ENCODE results near the gene C1orf21. TPM values are rescaled to one million over a fixed set of nuclear protein-coding genes. Genes with fewer than 3 reads are reported as not detected.

The C1orf21 gene
- total RNA-seq, 1 experiment from 2014 or later: 11.8 TPM

GRCh38 chr1:184507604-184508280, 120.9 kb downstream of the C1orf21 start:
- H3K4me3 ChIP-seq (ENCODE audit: insufficient read depth, low read depth, low read length): no peak overlapping the region
- H3K36me3 ChIP-seq (replicated peaks; ENCODE audit: control insufficient read depth, insufficient read depth, low read length): no peaks in the 10 kb centered on the region
- H3K27me3 ChIP-seq (ENCODE audit: control insufficient read depth, insufficient read depth, low read length): no peaks in the 10 kb centered on the region
- no peak for DNase-seq

GRCh38 chr1:184509105-184509504, 122.3 kb downstream of the C1orf21 start:
- Histone ChIP-seq H3K27me3 (ENCODE audit: control insufficient read depth, insufficient read depth, low read length) (no peaks in the 10 kb centered on the region), H3K4me3 (ENCODE audit: insufficient read depth, low read depth, low read length) (no peak overlapping the region), H3K36me3 (replicated peaks; ENCODE audit: control insufficient read depth, insufficient read depth, low read length) (no peaks in the 10 kb centered on the region)
- no peak for DNase-seq

- Histone ChIP-seq H3K27me3 (ENCODE audit: control insufficient read depth, insufficient read depth, low read length) (no peaks in the 10 kb centered on the region), H3K4me3 (ENCODE audit: insufficient read depth, low read depth, low read length) (no peak overlapping the region), H3K36me3 (replicated peaks; ENCODE audit: control insufficient read depth, insufficient read depth, low read length) (no peaks in the 10 kb centered on the region)
- DNase-seq: no peak
Observed at GRCh38 chr1:184510110-184510509, 123.3 kb downstream of the C1orf21 start.

GRCh38 chr1:184512724-184513123, 125.9 kb downstream of the C1orf21 start:
- Histone ChIP-seq H3K27me3 (ENCODE audit: control insufficient read depth, insufficient read depth, low read length) (no peaks in the 10 kb centered on the region), H3K4me3 (ENCODE audit: insufficient read depth, low read depth, low read length) (no peak overlapping the region), H3K36me3 (replicated peaks; ENCODE audit: control insufficient read depth, insufficient read depth, low read length) (no peaks in the 10 kb centered on the region)
- no peak for DNase-seq

- H3K27me3 ChIP-seq (ENCODE audit: control insufficient read depth, insufficient read depth, low read length): no peaks in the 10 kb centered on the region
- no peak for DNase-seq
- H3K4me3 ChIP-seq (ENCODE audit: insufficient read depth, low read depth, low read length): no peak overlapping the region
- H3K36me3 ChIP-seq (replicated peaks; ENCODE audit: control insufficient read depth, insufficient read depth, low read length): no peaks in the 10 kb centered on the region
Observed at GRCh38 chr1:184513421-184513820, 126.6 kb downstream of the C1orf21 start.

GRCh38 chr1:184513966-184514365, 127.1 kb downstream of the C1orf21 start:
- no peak for DNase-seq
- no peak overlapping the region for H3K4me3 ChIP-seq (ENCODE audit: insufficient read depth, low read depth, low read length)
- H3K27me3 ChIP-seq (ENCODE audit: control insufficient read depth, insufficient read depth, low read length): no peaks in the 10 kb centered on the region
- no peaks in the 10 kb centered on the region for H3K36me3 ChIP-seq (replicated peaks; ENCODE audit: control insufficient read depth, insufficient read depth, low read length)

GRCh38 chr1:184514447-184514846, 127.6 kb downstream of the C1orf21 start:
- Histone ChIP-seq H3K27me3 (ENCODE audit: control insufficient read depth, insufficient read depth, low read length) (no peaks in the 10 kb centered on the region), H3K36me3 (replicated peaks; ENCODE audit: control insufficient read depth, insufficient read depth, low read length) (no peaks in the 10 kb centered on the region), H3K4me3 (ENCODE audit: insufficient read depth, low read depth, low read length) (no peak overlapping the region)
- DNase-seq: no peak

- DNase-seq: no peak
- no peaks in the 10 kb centered on the region for H3K27me3 ChIP-seq (ENCODE audit: control insufficient read depth, insufficient read depth, low read length)
- H3K36me3 ChIP-seq (replicated peaks; ENCODE audit: control insufficient read depth, insufficient read depth, low read length): no peaks in the 10 kb centered on the region
- no peak overlapping the region for H3K4me3 ChIP-seq (ENCODE audit: insufficient read depth, low read depth, low read length)
Observed at GRCh38 chr1:184517130-184517529, 130.3 kb downstream of the C1orf21 start.

GRCh38 chr1:184518736-184519357, 132.0 kb downstream of the C1orf21 start:
- DNase-seq: no peak
- H3K27me3 ChIP-seq (ENCODE audit: control insufficient read depth, insufficient read depth, low read length): no peaks in the 10 kb centered on the region
- H3K4me3 ChIP-seq (ENCODE audit: insufficient read depth, low read depth, low read length): no peak overlapping the region
- H3K36me3 ChIP-seq (replicated peaks; ENCODE audit: control insufficient read depth, insufficient read depth, low read length): no peaks in the 10 kb centered on the region

GRCh38 chr1:184520336-184520735, 133.5 kb downstream of the C1orf21 start:
- no peaks in the 10 kb centered on the region for H3K36me3 ChIP-seq (replicated peaks; ENCODE audit: control insufficient read depth, insufficient read depth, low read length)
- peak; percentile 2 for DNase-seq
- no peak overlapping the region for H3K4me3 ChIP-seq (ENCODE audit: insufficient read depth, low read depth, low read length)
- no peaks in the 10 kb centered on the region for H3K27me3 ChIP-seq (ENCODE audit: control insufficient read depth, insufficient read depth, low read length)

GRCh38 chr1:184524248-184524647, 137.4 kb downstream of the C1orf21 start:
- no peak for DNase-seq
- no peaks in the 10 kb centered on the region for H3K36me3 ChIP-seq (replicated peaks; ENCODE audit: control insufficient read depth, insufficient read depth, low read length)
- H3K4me3 ChIP-seq (ENCODE audit: insufficient read depth, low read depth, low read length): no peak overlapping the region
- no peaks in the 10 kb centered on the region for H3K27me3 ChIP-seq (ENCODE audit: control insufficient read depth, insufficient read depth, low read length)

- DNase-seq: no peak
- H3K36me3 ChIP-seq (replicated peaks; ENCODE audit: control insufficient read depth, insufficient read depth, low read length): no peaks in the 10 kb centered on the region
- no peaks in the 10 kb centered on the region for H3K27me3 ChIP-seq (ENCODE audit: control insufficient read depth, insufficient read depth, low read length)
- H3K4me3 ChIP-seq (ENCODE audit: insufficient read depth, low read depth, low read length): no peak overlapping the region
Observed at GRCh38 chr1:184527402-184527801, 140.6 kb downstream of the C1orf21 start.

- no peaks in the 10 kb centered on the region for H3K36me3 ChIP-seq (replicated peaks; ENCODE audit: control insufficient read depth, insufficient read depth, low read length)
- no peak for DNase-seq
- no peaks in the 10 kb centered on the region for H3K27me3 ChIP-seq (ENCODE audit: control insufficient read depth, insufficient read depth, low read length)
- H3K4me3 ChIP-seq (ENCODE audit: insufficient read depth, low read depth, low read length): no peak overlapping the region
Observed at GRCh38 chr1:184530226-184530625, 143.4 kb downstream of the C1orf21 start.

GRCh38 chr1:184531296-184531695, 144.5 kb downstream of the C1orf21 start:
- no peak for DNase-seq
- no peaks in the 10 kb centered on the region for H3K36me3 ChIP-seq (replicated peaks; ENCODE audit: control insufficient read depth, insufficient read depth, low read length)

GRCh38 chr1:184532199-184532598, 145.4 kb downstream of the C1orf21 start:
- no peaks in the 10 kb centered on the region for H3K36me3 ChIP-seq (replicated peaks; ENCODE audit: control insufficient read depth, insufficient read depth, low read length)
- no peak for DNase-seq
- H3K27me3 ChIP-seq (ENCODE audit: control insufficient read depth, insufficient read depth, low read length): no peaks in the 10 kb centered on the region
- no peak overlapping the region for H3K4me3 ChIP-seq (ENCODE audit: insufficient read depth, low read depth, low read length)

More at GRCh38 chr1:184531296-184531695, 144.5 kb downstream of the C1orf21 start:
- Histone ChIP-seq H3K4me3 (ENCODE audit: insufficient read depth, low read depth, low read length) (no peak overlapping the region), H3K27me3 (ENCODE audit: control insufficient read depth, insufficient read depth, low read length) (no peaks in the 10 kb centered on the region)

Measured in H7 (cell line).